Glomerular visceral epithelial cell (primary cell): Measurements from ENCODE around the gene B3GALT6.
A peak's percentile ranks its signal among the peaks of the same experiment; 100 is the strongest.

Experiments used
- DNase-seq: peaks from one replicate; pipeline ENCODE4 v3.0.0-alpha.2; 2016; ENCODE audit errors: extremely low spot score

Gene B3GALT6

DNA sequence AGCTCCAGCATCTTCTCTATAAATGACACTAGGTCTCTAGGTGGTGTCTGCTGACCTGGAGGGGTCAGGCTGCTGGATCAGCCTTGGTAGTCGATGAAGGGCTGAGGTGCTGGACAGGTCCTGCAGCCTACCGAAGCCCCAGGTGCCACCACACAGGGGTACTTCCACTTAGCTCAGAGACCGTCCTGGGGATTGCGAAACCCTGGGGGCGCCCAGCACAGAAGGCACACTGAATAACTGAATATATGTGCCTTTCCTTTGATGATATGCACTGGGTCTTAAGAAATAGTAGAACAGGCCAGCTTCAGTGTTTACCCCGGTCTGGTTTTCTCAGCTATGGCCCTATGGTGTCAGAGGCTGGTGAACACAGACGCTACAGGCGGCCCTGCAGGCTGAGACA, 30.7 kb downstream of the B3GALT6 start:
- DNase-seq: no peak

DNA sequence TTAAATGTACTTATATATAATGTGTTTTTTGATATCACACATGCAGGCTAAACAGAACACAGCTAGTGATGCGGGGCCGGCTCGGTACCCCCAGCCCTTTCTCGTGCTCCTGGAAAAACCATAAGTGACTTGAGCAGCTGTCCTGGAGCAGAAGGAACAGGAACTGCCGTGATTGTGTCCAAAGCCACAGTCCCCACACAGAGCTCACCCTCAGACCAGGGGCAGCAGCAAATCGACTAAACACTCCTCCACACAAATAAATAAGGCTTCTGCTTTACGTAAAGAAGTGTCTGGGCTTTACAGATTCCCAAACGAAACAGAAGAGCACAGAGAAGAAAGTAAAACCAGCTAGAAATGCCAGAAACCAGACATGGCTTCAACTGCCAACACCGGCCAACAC, 32.0 kb downstream of the B3GALT6 start:
- no peak for DNase-seq

GRCh38 chr1:1264868-1265272, 32.8 kb downstream of the B3GALT6 start:
- peak; percentile 98 for DNase-seq

- no peak for DNase-seq
Observed at GRCh38 chr1:1267488-1268283, 35.6 kb downstream of the B3GALT6 start.

DNA sequence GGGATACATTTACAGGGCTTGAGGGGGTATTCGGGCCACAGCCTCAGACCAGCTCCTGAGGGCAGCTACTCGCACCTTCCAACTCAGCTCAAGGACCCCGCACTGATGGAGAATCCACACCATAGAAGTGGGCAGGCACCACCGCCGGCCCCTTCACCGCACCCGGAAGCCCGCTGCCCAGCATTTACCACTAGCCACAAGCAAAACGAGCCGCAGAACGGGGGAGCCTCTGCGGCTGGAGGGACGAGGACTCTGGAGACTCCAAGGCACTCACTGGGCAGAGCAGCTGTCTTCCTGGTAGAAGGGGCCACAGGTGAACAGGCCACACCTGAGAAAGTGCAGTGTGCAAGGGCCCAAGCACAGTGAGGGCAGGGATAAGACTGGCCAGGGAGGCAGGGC, 36.2 kb downstream of the B3GALT6 start:
- no peak for DNase-seq

DNA sequence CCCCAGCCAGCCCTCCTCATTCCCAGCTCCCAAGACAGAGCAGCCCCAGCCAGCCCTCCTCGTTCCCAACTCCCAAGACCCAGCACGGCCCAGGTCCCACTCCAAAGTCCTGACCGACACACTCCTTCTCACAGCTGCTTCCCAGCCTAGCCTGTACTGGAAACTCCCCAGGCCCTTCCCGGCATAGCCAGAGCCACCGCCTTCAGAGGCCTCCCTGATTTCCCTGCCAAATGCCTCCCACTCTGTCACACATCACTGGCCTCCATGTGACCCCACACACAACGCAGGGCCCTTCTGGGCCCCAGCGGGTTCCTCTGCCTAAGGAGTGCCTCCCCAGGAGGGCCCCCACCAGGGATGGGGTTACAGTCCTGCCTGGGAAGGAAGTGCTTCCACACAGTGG, 38.8 kb downstream of the B3GALT6 start:
- DNase-seq: peak; percentile 85

GRCh38 chr1:1272341-1273208, 40.5 kb downstream of the B3GALT6 start:
- peak; percentile 66 for DNase-seq

DNA sequence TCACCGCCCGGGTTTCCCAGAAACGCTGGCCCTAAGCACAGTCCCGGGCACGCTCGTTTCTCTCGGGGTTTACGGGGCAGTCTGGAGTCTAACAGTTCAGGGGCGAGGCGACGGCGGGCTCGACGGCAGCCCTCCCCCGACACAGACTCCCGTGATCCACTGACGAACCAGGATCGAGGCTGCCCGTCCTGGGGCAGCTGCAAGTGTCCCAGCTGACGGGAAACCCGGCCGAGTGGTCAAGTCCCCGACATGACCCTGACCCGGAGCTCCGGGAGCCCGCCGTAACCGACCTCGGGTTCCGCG, 41.1 kb downstream of the B3GALT6 start:
- DNase-seq: no peak

DNA sequence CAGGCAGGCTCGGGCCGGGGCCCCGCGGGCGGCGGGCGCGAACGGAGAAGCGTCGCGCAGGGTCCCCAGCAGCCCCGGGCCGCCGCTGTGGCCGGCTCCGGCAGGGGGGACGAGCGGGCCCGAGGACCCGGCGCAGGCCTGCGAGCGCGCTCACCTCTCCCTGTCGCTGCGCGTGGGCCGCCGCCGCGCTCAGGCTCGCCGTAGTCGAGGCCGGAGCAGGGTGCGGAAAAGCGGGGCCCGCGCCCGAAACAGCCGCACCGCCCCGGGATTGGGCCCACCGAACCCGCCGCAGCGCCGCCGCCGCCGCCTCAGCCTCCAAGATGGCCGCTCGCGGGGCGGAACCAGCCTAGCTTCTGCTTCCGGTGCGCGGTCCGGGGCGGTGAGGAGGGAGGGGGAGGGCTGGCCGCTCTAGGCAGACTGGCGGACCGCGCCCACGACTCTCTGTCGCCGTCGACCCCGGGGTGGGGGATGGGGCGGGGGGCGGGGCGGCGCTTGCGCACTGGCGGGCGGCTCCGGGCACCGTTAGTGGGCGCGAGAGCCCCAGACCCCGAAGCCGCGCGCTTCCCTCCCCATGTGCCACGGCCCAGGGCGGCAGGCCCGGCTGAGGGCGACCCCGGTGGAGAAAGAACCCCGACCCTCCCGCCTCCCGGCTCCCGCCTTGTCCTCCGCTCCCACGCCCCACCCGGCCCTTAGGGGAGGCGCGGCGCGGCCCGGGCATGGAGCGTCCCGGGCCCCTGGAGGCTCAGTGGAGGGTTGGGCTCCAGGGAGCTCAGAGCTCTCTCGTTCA, 41.7 kb downstream of the B3GALT6 start, which contains the start of gene UBE2J2:
TSS of gene UBE2J2 (minus strand) at position 343 of the 787 bp plus-strand sequence. CDS start 5,862 bp downstream, outside the sequence.
- peak; percentile 92 for DNase-seq

- DNase-seq: no peak
Observed at GRCh38 chr1:1274299-1274930, 42.4 kb downstream of the B3GALT6 start.

- no peak for DNase-seq
Observed at GRCh38 chr1:1274931-1275431, 42.9 kb downstream of the B3GALT6 start.

GRCh38 chr1:1275836-1276235, 43.8 kb downstream of the B3GALT6 start:
- DNase-seq: peak; percentile 55

- DNase-seq: no peak
Observed at GRCh38 chr1:1278620-1279019, 46.6 kb downstream of the B3GALT6 start.

- no peak for DNase-seq
Observed at GRCh38 chr1:1279028-1279427, 47.0 kb downstream of the B3GALT6 start.

- DNase-seq: no peak
Observed at GRCh38 chr1:1280782-1281481, 48.9 kb downstream of the B3GALT6 start.

- peak; percentile 66 for DNase-seq
Observed at GRCh38 chr1:1281533-1282321, 49.7 kb downstream of the B3GALT6 start.

GRCh38 chr1:1282998-1283397, 51.0 kb downstream of the B3GALT6 start:
- no peak for DNase-seq

GRCh38 chr1:1283821-1284220, 51.8 kb downstream of the B3GALT6 start:
- peak; percentile 56 for DNase-seq
